Suprapubic skin (tissue), 3 donors: ENCODE data around the gene CDC25A.

Source experiments
- CTCF ChIP-seq, 2 donors: fragments of 200-600 bp in 1 of 2; fragments of 450-650 bp in 1 of 2; sonication (generic) in 1 of 2; IDR thresholded peaks; one replicate each; pipeline ENCODE4 v1.5.1; 2016 to 2019; ENCODE audit warnings: antibody characterized with exemption in 2 of 2, mild to moderate bottlenecking in 1 of 2, moderate library complexity in 1 of 2
- POLR2A ChIP-seq, 2 donors: fragments of 450-650 bp; IDR thresholded peaks; one replicate each; pipeline ENCODE4 v1.6.1; 2017; ENCODE audit warnings: antibody characterized with exemption in 2 of 2, mild to moderate bottlenecking in 2 of 2, moderate library complexity in 2 of 2

DNA sequence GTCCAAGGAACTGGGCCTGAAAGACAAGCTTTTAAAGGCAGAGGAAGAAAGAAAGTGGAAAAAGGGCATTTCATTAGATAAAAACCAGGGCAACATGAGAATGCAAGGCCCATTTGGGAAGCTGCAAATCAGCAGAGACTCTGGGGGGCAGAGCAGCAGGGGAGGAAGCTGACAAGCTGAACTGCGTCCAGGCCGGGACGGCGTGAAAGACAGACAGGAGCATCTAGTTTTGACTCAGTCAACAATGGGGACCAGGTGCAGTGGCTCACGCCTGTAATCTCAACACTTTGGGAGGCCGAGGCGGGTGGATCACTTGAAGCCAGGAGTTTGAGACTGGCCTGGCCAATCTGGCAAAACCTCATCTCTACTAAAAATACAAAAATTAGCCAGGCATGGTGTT, 69.9 kb downstream of the CDC25A start:
- TF ChIP-seq CTCF (IDR thresholded peaks at IDR 0.05) (no peak), POLR2A (IDR thresholded peaks at IDR 0.05) (no peak)
